ENCODE results near the gene SORCS2.

The SORCS2 gene

GRCh38 chr4:7774301-7775294 is 582.3 kb downstream of the SORCS2 start:
- in situ Hi-C loops (cut with MboI; ENCODE audit: low sequenced_read_pairs), result no loop called here

- in situ Hi-C loops (cut with MboI; ENCODE audit: low sequenced_read_pairs), result no loop called here
Observed at GRCh38 chr4:7775396-7775795, 583.1 kb downstream of the SORCS2 start.

GRCh38 chr4:7777017-7777710 is 584.8 kb downstream of the SORCS2 start:
- in situ Hi-C loops (cut with MboI; ENCODE audit: low sequenced_read_pairs), result no loop called here

GRCh38 chr4:7777871-7778509 is 585.7 kb downstream of the SORCS2 start:
- in situ Hi-C loops (cut with MboI; ENCODE audit: low sequenced_read_pairs), result no loop called here

- in situ Hi-C loops (cut with MboI; ENCODE audit: low sequenced_read_pairs), result no loop called here
Observed at GRCh38 chr4:7778510-7779431, 586.4 kb downstream of the SORCS2 start.

GRCh38 chr4:7779432-7779768 is 587.1 kb downstream of the SORCS2 start:
- in situ Hi-C loops (cut with MboI; ENCODE audit: low sequenced_read_pairs), result no loop called here

GRCh38 chr4:7780751-7781348 is 588.5 kb downstream of the SORCS2 start:
- in situ Hi-C loops (cut with MboI; ENCODE audit: low sequenced_read_pairs), result no loop called here

- in situ Hi-C loops (cut with MboI; ENCODE audit: low sequenced_read_pairs), result no loop called here
Observed at GRCh38 chr4:7781366-7781765, 589.0 kb downstream of the SORCS2 start.

GRCh38 chr4:7781993-7782392 is 589.7 kb downstream of the SORCS2 start:
- in situ Hi-C loops (cut with MboI; ENCODE audit: low sequenced_read_pairs), result no loop called here

GRCh38 chr4:7782783-7783182 is 590.4 kb downstream of the SORCS2 start:
- in situ Hi-C loops (cut with MboI; ENCODE audit: low sequenced_read_pairs), result no loop called here

- in situ Hi-C loops (cut with MboI; ENCODE audit: low sequenced_read_pairs), result no loop called here
Observed at GRCh38 chr4:7783541-7783940, 591.2 kb downstream of the SORCS2 start.

- in situ Hi-C loops (cut with MboI; ENCODE audit: low sequenced_read_pairs), result no loop called here
Observed at GRCh38 chr4:7784131-7784870, 592.0 kb downstream of the SORCS2 start.

GRCh38 chr4:7785017-7785416 is 592.7 kb downstream of the SORCS2 start:
- in situ Hi-C loops (cut with MboI; ENCODE audit: low sequenced_read_pairs), result no loop called here

- in situ Hi-C loops (cut with MboI; ENCODE audit: low sequenced_read_pairs), result no loop called here
Observed at GRCh38 chr4:7786040-7786439, 593.7 kb downstream of the SORCS2 start.

- in situ Hi-C loops (cut with MboI; ENCODE audit: low sequenced_read_pairs), result no loop called here
Observed at GRCh38 chr4:7786517-7786916, 594.2 kb downstream of the SORCS2 start.

- in situ Hi-C loops (cut with MboI; ENCODE audit: low sequenced_read_pairs), result no loop called here
Observed at GRCh38 chr4:7787067-7787466, 594.7 kb downstream of the SORCS2 start.

GRCh38 chr4:7787681-7788141 is 595.4 kb downstream of the SORCS2 start:
- in situ Hi-C loops (cut with MboI; ENCODE audit: low sequenced_read_pairs), result no loop called here

- in situ Hi-C loops (cut with MboI; ENCODE audit: low sequenced_read_pairs), result no loop called here
Observed at GRCh38 chr4:7788193-7788592, 595.9 kb downstream of the SORCS2 start.

GRCh38 chr4:7788694-7789425 is 596.5 kb downstream of the SORCS2 start:
- in situ Hi-C loops (cut with MboI; ENCODE audit: low sequenced_read_pairs), result no loop called here
